Central memory CD4-positive, alpha-beta T cell (primary cell): Measurements from ENCODE around the gene TWNK.
"Not testable (repeated sequence)": the region's sequence is repeated elsewhere in the genome, so short reads cannot be mapped to it uniquely, and the experiment has no call there.

Source experiments
- DNase-seq: peaks from one replicate; pipeline ENCODE4 v3.0.0; 2022

Gene TWNK

DNA sequence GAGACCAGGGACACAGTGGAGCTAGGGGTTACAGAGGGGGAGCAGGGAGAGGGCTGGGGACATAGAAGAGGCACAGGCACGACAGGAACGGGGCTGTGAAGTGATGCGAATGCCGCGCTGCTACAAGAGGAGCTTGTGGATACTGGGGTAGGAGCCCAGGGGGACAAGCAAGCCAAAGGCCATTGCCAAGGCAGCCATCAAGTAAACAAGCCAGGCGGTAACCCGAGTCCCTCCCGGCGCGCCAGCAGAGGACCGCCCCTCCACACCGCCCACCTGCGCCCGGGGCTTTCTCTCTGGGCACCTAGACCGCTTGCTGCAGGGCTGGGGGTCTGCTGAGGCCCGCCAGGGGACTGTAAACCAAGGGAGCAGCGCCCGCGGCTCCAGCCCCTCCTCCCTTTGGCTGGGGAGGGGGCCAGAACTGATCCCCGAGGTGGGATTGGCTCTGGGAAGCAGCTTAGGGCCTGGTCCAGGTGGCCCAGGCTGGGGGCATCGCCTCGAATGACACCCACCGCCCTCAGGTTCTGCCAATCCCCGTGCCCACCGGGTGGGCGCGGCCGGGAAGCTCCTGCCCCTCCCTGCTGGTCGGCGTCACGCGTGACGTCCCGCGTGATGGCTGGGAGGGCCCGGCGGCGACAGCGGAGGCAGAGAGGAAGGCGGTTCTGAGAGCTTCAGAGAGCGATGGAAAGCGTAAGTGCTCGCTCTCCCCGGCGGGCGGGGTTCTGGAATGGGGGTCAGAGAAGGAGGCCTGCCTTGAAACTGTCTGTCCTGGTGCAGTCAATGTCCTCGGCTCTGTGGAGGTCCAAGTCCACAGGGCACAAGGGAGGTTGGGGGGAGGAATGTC, 44.7 kb downstream of the TWNK start:
- DNase-seq: peak; percentile 79

DNA sequence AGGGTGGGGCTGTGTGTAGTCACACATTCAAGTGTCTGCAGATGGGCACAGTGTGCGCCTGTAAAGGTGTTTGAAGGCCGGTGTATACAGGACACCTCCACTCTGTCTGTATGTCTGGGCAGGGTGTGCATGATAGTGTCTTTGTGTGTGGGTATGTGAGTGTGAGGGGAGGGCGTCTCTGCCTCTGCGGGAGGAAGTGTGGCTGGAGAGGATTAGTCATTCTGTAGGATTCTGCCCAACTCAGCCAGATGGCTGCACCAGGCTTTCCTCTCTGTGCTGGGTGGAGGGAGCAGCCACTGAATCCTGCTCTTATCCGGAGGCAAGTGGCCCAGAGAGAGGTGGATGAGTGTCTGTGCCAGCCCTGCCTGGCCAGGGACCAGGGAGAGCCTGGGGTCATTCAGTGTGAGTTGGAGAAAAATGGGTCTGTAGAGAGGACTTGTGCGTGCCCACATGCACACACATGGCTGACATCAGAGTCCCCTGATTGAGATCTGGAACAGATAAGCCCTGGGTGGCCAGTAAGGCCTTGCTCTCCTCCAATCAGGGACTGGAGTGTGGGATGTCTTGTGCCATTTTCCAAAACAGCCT, 45.4 kb downstream of the TWNK start:
- no peak for DNase-seq

DNA sequence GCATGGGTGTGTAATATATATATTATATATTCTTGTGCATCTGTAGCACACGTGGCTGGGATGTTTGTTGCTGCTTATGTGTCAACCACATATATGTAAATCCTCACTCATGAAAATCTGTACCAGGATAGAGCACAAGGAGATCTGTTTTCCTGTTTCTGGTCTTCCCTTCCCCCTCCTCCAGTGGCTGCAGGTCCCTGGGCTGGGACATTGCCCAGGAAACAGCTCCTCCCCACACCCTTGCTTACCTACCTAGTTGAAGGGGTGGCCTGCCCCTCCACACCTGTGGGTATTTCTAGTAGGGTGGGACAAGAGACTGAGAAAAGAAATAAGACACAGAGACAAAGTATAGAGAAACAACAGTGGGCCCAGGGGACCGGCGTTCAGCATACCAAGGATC, 45.9 kb downstream of the TWNK start:
- no peak for DNase-seq

DNA sequence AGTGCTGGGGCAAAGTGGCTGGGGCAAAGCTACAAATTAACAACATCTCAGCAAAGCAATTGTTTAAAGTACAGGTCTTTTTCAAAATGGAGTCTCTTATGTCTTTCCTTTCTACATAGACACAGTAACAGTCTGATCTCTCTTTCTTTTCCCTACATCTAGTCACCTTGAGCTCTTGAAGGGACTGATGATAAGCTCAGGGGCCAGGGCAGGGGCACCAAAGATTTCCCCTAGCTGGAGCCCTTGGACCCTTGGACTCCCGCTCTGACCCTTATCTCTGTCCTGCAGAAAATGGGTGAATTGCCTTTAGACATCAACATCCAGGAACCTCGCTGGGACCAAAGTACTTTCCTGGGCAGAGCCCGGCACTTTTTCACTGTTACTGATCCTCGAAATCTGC, 47.1 kb downstream of the TWNK start:
- not testable (repeated sequence) for DNase-seq

DNA sequence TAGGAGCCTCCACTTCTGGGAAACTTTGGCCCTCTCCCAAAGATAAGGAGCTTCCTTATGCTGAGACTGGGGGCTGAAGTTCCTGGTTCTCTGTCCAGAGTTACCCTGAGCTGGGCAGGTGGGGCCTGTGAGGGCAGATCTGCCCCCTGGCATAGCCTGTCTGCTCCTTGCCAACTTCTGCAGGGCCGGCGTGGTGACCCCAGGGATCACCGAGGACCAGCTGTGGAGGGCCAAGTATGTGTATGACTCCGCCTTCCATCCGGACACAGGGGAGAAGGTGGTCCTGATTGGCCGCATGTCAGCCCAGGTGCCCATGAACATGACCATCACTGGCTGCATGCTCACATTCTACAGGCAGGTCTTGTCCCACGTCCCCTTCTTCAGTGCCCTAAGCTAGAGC, 48.0 kb downstream of the TWNK start:
- DNase-seq: no peak

DNA sequence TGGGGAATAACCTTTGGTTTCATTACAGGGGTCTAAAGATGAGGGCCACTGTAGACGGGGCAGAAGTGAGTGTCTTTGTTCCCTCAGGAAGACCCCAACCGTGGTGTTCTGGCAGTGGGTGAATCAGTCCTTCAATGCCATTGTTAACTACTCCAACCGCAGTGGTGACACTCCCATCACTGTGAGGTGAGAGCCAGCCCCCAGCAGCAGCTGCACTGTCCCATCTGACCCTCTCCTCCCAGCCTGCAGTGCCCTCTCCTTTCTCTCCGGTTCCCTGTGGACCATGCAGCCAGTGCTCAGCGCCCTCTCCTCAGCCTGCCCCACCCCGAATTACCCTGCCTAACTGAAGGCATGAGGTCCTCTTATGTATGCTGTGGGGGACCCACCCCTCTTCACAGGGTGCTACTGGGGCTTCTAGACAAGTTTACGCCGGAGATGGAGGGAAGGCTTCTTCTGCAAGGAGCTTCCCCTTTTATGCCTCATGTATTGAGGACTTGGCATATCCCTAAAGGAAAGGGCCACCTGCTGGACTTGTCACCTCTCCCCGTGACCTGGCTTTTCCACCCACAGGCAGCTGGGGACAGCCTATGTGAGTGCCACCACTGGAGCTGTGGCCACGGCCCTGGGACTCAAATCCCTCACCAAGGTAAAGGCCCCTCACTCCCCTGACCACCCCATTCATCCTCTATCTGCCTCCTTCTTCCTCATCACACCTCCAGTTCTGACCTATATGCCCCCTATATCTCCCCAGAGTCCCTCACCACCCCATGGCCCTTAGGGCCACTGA, 48.8 kb downstream of the TWNK start:
- DNase-seq: no peak

DNA sequence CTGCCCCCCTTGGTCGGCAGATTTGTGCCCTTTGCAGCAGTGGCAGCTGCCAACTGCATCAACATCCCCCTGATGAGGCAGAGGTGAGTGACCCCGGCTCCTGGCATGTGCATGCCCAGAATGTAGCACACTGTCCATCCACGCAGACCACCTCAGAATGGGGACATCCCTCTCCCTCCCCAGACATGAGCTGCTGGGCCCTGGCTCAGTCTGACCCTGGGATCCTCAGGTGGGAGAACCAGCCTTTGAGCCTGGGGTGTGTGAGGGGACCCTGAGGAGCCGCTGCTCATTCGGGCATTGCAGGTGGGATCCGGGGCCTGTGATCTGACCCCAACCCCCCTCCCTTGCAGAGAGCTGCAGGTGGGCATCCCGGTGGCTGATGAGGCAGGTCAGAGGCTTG, 49.4 kb downstream of the TWNK start:
- DNase-seq: no peak

DNA sequence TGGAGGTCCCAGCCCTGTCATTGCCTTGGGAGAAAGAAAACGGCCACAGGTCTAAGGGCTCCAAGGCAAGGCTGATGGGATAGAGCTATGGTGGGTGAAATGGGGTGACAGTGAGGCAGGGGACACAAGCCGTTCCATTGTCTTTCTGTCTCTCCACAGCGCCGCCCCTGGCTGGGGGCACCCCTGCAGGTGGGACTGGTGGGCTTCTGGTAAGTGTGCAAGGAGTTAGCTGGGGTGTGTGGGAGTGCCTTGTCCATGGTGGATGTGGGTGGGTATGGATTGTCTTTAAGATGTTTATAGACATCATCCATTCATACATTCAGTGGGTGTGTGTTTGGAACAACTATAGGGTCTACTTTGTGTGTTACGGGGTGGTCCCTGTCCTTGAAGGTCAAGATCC, 51.1 kb downstream of the TWNK start:
- no peak for DNase-seq

DNA sequence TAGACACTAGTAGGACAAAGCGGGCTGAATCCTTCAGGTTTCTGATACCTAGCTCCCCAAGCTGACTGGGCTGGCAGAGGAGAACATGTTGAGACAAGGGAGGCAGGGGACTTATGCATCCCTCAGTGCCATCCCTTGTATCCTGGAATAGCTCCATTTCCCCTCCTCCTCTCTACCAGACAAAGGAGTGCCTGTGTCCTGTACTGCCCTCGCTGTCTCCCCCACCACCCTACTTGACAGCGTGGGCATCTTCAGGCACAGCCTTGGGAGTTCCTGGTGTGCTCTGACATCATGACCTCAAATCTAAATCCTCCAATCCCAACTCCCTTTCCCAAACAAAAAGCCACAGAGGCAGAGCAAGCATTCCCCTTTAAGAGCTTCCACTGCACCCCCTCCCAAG, 52.7 kb downstream of the TWNK start:
- DNase-seq: no peak

DNA sequence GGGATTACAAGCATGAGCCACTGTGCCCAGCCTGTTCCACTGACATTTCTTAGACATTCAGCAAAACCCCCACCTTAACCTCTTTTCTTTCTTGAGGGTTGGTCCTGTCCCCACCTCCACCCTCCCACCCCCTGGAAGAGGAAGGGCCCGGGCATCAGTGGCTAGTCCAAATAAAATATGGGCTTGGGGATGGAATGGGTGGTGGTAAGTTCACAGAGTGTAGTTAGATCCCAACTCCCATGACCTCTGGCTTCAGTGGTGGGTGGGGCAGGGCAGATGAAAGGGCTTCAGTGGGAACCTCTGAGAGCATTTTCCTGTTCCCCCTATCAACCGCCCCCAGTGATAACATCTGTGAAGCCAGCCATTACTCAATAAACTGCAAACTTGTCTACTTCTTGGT, 53.5 kb downstream of the TWNK start:
- DNase-seq: no peak

DNA sequence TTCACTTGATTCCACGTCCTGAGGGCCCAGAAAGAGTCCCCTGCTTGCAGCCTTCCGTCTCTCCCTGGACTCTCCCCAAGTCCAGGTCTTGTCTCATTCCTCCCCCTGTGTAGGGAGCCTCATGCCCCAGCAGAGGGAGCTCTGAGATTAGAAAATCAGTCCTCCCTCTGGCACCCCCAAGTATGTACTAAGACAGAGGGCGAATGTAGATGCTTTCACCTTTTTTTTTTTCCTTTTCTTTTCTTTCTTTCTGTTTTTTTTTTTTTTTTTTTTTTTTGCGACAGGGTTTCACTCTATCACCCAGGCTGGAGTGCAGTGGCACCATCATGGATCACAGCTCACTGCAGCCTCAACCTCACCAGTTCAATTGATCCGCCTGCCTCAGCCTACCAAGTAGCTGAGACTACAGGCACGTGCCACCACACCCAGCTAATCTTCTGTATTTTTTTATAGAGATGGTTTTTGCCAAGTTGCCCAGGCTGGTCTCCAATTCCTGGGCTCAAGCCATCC, 54.0 kb downstream of the TWNK start:
- peak; percentile 68 for DNase-seq

DNA sequence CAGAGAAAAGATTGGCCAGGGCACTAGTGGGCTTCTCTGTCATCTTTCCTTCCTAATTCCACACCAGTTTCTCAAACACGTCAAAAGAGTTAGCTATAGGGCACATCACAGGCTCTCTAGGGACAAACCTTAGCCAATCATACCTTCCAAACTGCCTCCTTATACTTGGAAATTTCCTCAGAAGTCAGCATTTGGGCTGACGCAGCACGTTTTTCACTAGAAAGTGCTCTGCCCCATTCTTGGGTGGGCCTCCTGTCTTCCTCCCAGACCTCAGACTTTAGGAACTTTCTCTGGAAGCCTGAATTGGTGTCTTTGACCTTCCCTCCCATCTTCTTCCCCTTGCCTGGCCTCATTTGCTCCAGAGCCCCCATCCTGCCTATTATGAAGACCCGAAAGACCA, 54.8 kb downstream of the TWNK start:
- DNase-seq: no peak

DNA sequence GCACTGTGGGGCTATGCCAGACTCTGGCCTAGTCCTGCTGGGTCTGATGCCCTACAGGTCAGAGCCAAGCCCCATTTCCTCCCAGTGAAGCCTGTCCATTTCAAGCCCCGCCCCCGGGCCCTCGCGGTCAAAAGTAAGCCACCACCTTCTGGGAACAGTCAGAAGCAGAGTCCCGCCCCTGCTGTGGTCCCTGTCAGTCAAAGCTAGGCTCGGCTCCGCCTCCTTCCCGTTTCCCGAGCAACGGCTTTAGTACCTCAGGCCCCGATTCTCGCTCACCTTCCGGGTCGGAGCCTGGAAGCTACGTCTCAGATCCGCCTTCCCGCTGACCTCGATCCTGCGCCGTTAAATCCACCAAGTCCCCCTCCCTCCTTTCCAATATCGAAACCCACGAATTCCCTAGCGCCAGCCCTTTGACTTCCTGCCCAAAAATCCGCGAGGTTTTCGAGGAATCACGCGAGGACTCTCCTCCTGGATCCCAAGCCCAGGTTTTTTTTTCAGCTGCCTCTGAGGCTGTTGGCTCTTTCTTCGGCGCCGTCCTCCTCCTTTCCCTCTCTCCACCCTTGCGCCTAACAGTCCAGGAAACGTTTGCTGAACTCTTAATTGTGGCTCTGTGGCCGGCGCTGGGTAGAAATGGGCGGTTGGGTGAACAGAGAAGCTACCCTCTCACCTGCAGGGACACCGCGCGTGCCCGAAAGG, 55.5 kb downstream of the TWNK start:
- DNase-seq: peak; percentile 65

DNA sequence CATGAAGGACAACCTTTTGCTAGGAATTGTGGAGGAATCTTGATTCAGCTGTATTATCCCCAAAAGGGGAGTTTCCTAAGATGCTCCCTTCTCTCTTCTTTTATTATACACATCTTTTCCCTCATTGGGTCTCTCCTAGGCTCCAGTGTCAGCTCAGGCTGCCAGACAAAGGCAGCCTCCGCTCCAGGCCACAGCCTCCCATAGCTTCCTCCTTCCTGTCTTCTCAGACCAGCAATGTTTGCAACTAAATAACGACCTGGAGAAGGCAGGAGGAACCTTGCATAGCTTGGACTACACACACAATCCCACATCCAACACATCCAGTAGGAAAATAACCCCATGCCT, 56.0 kb downstream of the TWNK start:
- DNase-seq: no peak
